ENCODE data around the gene ATP5F1E.
"Not testable (repeated sequence)": the region's sequence is repeated elsewhere in the genome, so short reads cannot be mapped to it uniquely, and the experiment has no call there.

Gene ATP5F1E

GRCh38 chr20:58987790-58988564 lies 44.2 kb downstream of the ATP5F1E start:
- DNase-seq = no peak

GRCh38 chr20:58986968-58987517 lies 45.1 kb downstream of the ATP5F1E start:
- DNase-seq = no peak

- no peak for DNase-seq
Observed at GRCh38 chr20:58986286-58986967, 45.7 kb downstream of the ATP5F1E start.

GRCh38 chr20:58985656-58986055 lies 46.5 kb downstream of the ATP5F1E start:
- DNase-seq = no peak

- no peak for DNase-seq
Observed at GRCh38 chr20:58984691-58985090, 47.4 kb downstream of the ATP5F1E start.

- not testable (repeated sequence) for DNase-seq
Observed at GRCh38 chr20:58983115-58983468, 49.0 kb downstream of the ATP5F1E start.

GRCh38 chr20:58982406-58983114 lies 49.6 kb downstream of the ATP5F1E start:
- no peak for DNase-seq

GRCh38 chr20:58981628-58982364 lies 50.3 kb downstream of the ATP5F1E start:
- no peak for DNase-seq

GRCh38 chr20:58980711-58981627 lies 51.2 kb downstream of the ATP5F1E start, which contains the start of gene NELFCD:
Gene NELFCD (plus strand): TSS chr20:58981256. CDS start chr20:58981310, 54 bp downstream.
- peak; percentile 87 for DNase-seq

- no peak for DNase-seq
Observed at GRCh38 chr20:58978351-58979190, 53.6 kb downstream of the ATP5F1E start.

- DNase-seq = no peak
Observed at GRCh38 chr20:58976061-58976730, 55.9 kb downstream of the ATP5F1E start.
